ENCODE results near the gene BRINP1. TPM values are rescaled to one million over a fixed set of nuclear protein-coding genes. Genes with fewer than 3 reads are reported as not detected.

BRINP1 gene
- total RNA-seq, 1 experiment from 2014 or later = not detected

- Histone ChIP-seq H2AFZ (no peak overlapping the region), H3K4me1 (replicated peaks; ENCODE audit: insufficient read depth) (no peaks in the 10 kb centered on the region), H3K9me2 (ENCODE audit: insufficient read depth) (no peaks in the 10 kb centered on the region), H4K20me1 (ENCODE audit: insufficient read depth) (no peaks in the 10 kb centered on the region), H3K4me3 (no peak overlapping the region), H3K9me3 (ENCODE audit: insufficient read depth, low read depth) (no peaks in the 10 kb centered on the region), H3F3A (ENCODE audit: insufficient read depth, low read depth) (no peaks in the 10 kb centered on the region), H3K4me2 (no peak overlapping the region), H3K27me3 (ENCODE audit: insufficient read depth, low read depth) (no peaks in the 10 kb centered on the region), H3K36me3 (ENCODE audit: low read depth) (no peaks in the 10 kb centered on the region), H3K79me2 (ENCODE audit: low read depth) (no peaks in the 10 kb centered on the region), H3K27ac (no peak overlapping the region)
- intact Hi-C loops (cut with micrococcal nuclease; ENCODE audit: unreplicated experiment) = no loop called here
- ChIA-PET CTCF (no interaction called here), POLR2A (ENCODE audit: unreplicated experiment) (no interaction called here)
- no peak for TF ChIP-seq CTCF (conservative IDR thresholded peaks at IDR 0.05)
- TF ChIP-seq EZH2 (IDR thresholded peaks at IDR 0.05; ENCODE audit: low read depth) = no peak
- no peak for DNase-seq
- BruUV-seq (replicated peaks) = no TSS peak
These were observed 209.8 kb downstream of the BRINP1 start for GRCh38 chr9:119159386-119159785.

GRCh38 chr9:119157196-119157595 lies 212.0 kb downstream of the BRINP1 start:
- no peak overlapping the region for H3K4me2 ChIP-seq
- no peaks in the 10 kb centered on the region for H3K36me3 ChIP-seq (ENCODE audit: low read depth)
- H3K27me3 ChIP-seq (ENCODE audit: insufficient read depth, low read depth) = no peaks in the 10 kb centered on the region
- H3K4me1 ChIP-seq (replicated peaks; ENCODE audit: insufficient read depth) = no peaks in the 10 kb centered on the region
- no peak overlapping the region for H3K27ac ChIP-seq
- no peak overlapping the region for H3K4me3 ChIP-seq
- CTCF ChIA-PET = no interaction called here
- no peaks in the 10 kb centered on the region for H3K9me3 ChIP-seq (ENCODE audit: insufficient read depth, low read depth)
- H2AFZ ChIP-seq = no peak overlapping the region
- no peaks in the 10 kb centered on the region for H3K79me2 ChIP-seq (ENCODE audit: low read depth)
- H3F3A ChIP-seq (ENCODE audit: insufficient read depth, low read depth) = no peaks in the 10 kb centered on the region
- DNase-seq = no peak
- no peaks in the 10 kb centered on the region for H3K9me2 ChIP-seq (ENCODE audit: insufficient read depth)
- no TSS peak for BruUV-seq (replicated peaks)
- no peaks in the 10 kb centered on the region for H4K20me1 ChIP-seq (ENCODE audit: insufficient read depth)
- POLR2A ChIA-PET (ENCODE audit: unreplicated experiment) = no interaction called here
- intact Hi-C loops (cut with micrococcal nuclease; ENCODE audit: unreplicated experiment) = no loop called here
- no peak for TF ChIP-seq EZH2 (IDR thresholded peaks at IDR 0.05; ENCODE audit: low read depth)
- TF ChIP-seq CTCF (conservative IDR thresholded peaks at IDR 0.05) = no peak

GRCh38 chr9:119156354-119156753 lies 212.9 kb downstream of the BRINP1 start:
- no peak overlapping the region for H3K4me3 ChIP-seq
- no peaks in the 10 kb centered on the region for H3K79me2 ChIP-seq (ENCODE audit: low read depth)
- H4K20me1 ChIP-seq (ENCODE audit: insufficient read depth) = no peaks in the 10 kb centered on the region
- H3K27ac ChIP-seq = no peak overlapping the region
- H3F3A ChIP-seq (ENCODE audit: insufficient read depth, low read depth) = no peaks in the 10 kb centered on the region
- intact Hi-C loops (cut with micrococcal nuclease; ENCODE audit: unreplicated experiment) = no loop called here
- no peaks in the 10 kb centered on the region for H3K36me3 ChIP-seq (ENCODE audit: low read depth)
- ChIA-PET POLR2A (ENCODE audit: unreplicated experiment) (no interaction called here), CTCF (no interaction called here)
- no peak for DNase-seq
- H3K9me2 ChIP-seq (ENCODE audit: insufficient read depth) = no peaks in the 10 kb centered on the region
- H3K9me3 ChIP-seq (ENCODE audit: insufficient read depth, low read depth) = no peaks in the 10 kb centered on the region
- BruUV-seq (replicated peaks) = no TSS peak
- H2AFZ ChIP-seq = no peak overlapping the region
- no peaks in the 10 kb centered on the region for H3K27me3 ChIP-seq (ENCODE audit: insufficient read depth, low read depth)
- no peaks in the 10 kb centered on the region for H3K4me1 ChIP-seq (replicated peaks; ENCODE audit: insufficient read depth)
- TF ChIP-seq EZH2 (IDR thresholded peaks at IDR 0.05; ENCODE audit: low read depth) (no peak), CTCF (conservative IDR thresholded peaks at IDR 0.05) (no peak)
- H3K4me2 ChIP-seq = no peak overlapping the region
